ENCODE measurements around the gene BRINP2. TPM values are rescaled to one million over a fixed set of nuclear protein-coding genes. Genes with fewer than 3 reads are reported as not detected.

Gene BRINP2
- total and polyA plus RNA-seq, 2 of the 4 experiments (the other 2 are of a cell fraction): not detected

DNA sequence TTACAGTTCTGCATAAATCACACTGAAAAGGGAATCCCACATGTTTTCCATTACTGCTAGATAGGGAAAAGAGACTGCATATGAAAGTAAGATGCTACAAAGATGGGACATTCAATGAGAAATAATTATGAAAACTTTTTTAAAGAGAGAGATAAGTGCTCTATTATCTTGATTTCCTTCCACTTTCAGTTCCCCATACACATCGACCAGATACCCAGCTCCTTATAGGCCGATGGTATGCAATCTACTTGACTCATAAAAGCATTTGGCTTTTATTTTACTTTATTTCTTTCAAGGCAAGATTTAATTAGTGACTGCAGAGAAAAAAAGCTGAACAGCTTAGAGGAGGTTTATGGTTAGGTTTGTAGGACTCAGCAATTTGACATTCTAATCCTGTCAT, 13.1 kb downstream of the BRINP2 start:
- H3K56ac ChIP-seq (ENCODE audit: extremely low read depth, insufficient read depth, low read length): no peak overlapping the region

More for the DNA sequence above, 13.1 kb downstream of the BRINP2 start:
- ATAC-seq (ENCODE audit: low read depth): no peak
- no CpG with 5 or more reads among the region's 2 CpGs for WGBS, 2 experiments (ENCODE audit: extremely low coverage in 2 of 2, insufficient read length in 1 of 2)
- H2BK20ac ChIP-seq (ENCODE audit: low read depth, low read length): no peak overlapping the region
- no peak overlapping the region for H2AK5ac ChIP-seq (ENCODE audit: low read depth, low read length)
- H3K9ac ChIP-seq (ENCODE audit: low read depth, low read length): no peak overlapping the region
- dilution Hi-C loops (cut with HindIII; ENCODE audit: low sequenced_read_pairs, unreplicated experiment) (no loop called here), in situ Hi-C loops (cut with MboI; ENCODE audit: low sequenced_read_pairs) (no loop called here), intact Hi-C loops (cut with micrococcal nuclease) (loop anchor here (10.0 kb wide), 1 partner anchor 761 kb away; no protein-coding TSS in a partner anchor)
- no peak overlapping the region for H2BK5ac ChIP-seq (ENCODE audit: low read depth, low read length, poor library complexity, severe bottlenecking)
- no peak overlapping the region for H3K4me3 ChIP-seq (ENCODE audit: insufficient read depth, low read depth, low read length)
- no peaks in the 10 kb centered on the region for H3K36me3 ChIP-seq (ENCODE audit: control insufficient read depth, insufficient read depth, low read length)
- no peak overlapping the region for H3K4me2 ChIP-seq (ENCODE audit: low read depth, low read length)
- no TSS peak for BruUV-seq (replicated peaks)
- H3K27me3 ChIP-seq (ENCODE audit: control insufficient read depth, insufficient read depth, low read length): peaks cover 13% of the 10 kb centered on the region
- H3K18ac ChIP-seq (ENCODE audit: low read depth, low read length): no peak overlapping the region
- CTCF ChIA-PET: interaction anchor here (0.7 kb wide), 1 partner anchor 46 kb away, joined by 4 read pairs; no protein-coding TSS in a partner anchor
- H3K9me3 ChIP-seq (ENCODE audit: control insufficient read depth, insufficient read depth, low read length): no peaks in the 10 kb centered on the region
- H2AK9ac ChIP-seq (replicated peaks; ENCODE audit: low read depth, low read length, poor library complexity): no peak overlapping the region
- H3K23ac ChIP-seq (ENCODE audit: low read depth, low read length): no peak overlapping the region
- H3K27ac ChIP-seq (ENCODE audit: insufficient read depth, low read length): no peak overlapping the region
- H2BK120ac ChIP-seq (ENCODE audit: low read depth, low read length): no peak overlapping the region
- no peaks in the 10 kb centered on the region for H3K79me1 ChIP-seq (ENCODE audit: low read depth in 1 of 2, low read length in 2 of 2)
- H3K14ac ChIP-seq (replicated peaks; ENCODE audit: low read depth, low read length): no peak overlapping the region
- no peaks in the 10 kb centered on the region for H3K4me1 ChIP-seq (ENCODE audit: control insufficient read depth, insufficient read depth, low read length)
- H3K4ac ChIP-seq (ENCODE audit: low read depth, low read length): no peak overlapping the region
- no peak overlapping the region for H4K5ac ChIP-seq (ENCODE audit: low read depth, low read length)
- no peak overlapping the region for H4K8ac ChIP-seq (ENCODE audit: low read depth in 2 of 2, low read length in 2 of 2)
- no peaks in the 10 kb centered on the region for H4K20me1 ChIP-seq (ENCODE audit: insufficient read depth, low read length)
- no peak overlapping the region for H4K91ac ChIP-seq (ENCODE audit: insufficient read depth, low read depth, low read length)
- no peak overlapping the region for H2BK15ac ChIP-seq (ENCODE audit: low read depth, low read length)
- no peak for DNase-seq
- no peaks in the 10 kb centered on the region; the same call in 1 of the 2 replicates for H3K9me1 ChIP-seq (ENCODE audit: insufficient read depth, low read length)
- POLR2A ChIA-PET (ENCODE audit: unreplicated experiment): no interaction called here
- H2AFZ ChIP-seq (replicated peaks; ENCODE audit: low read length, poor library complexity): no peak overlapping the region
- no peak for TF ChIP-seq RAD21 (IDR thresholded peaks at IDR 0.05; ENCODE audit: low read length)
- TF ChIP-seq MXI1 (IDR thresholded peaks at IDR 0.05; ENCODE audit: borderline replicate concordance, low read depth, low read length): no peak
- no peak for TF ChIP-seq RFX5 (IDR thresholded peaks at IDR 0.05; ENCODE audit: low read depth, low read length)

Measured in IMR-90 (cell line).